Stimulated activated memory B cell treated with anti-CD40 and anti-IgM and Interleukin-4, amounts not matched to agents 10 μg/mL and 1 μg/mL and 100 μg/mL, for 72 hours (primary cell): ENCODE data around the gene KCNAB2.

Experiments used
- ATAC-seq: fragments of 150-1000 bp; cut with Tn5 transposase; 2 replicates; pipeline ENCODE4 v1.10.0; 2021
- H3K27ac Mint-ChIP-seq: one replicate; pipeline ENCODE4 v1.8.0; 2022; ENCODE audit warnings: mild to moderate bottlenecking, mixed read lengths
- H3K27me3 Mint-ChIP-seq: one replicate; pipeline ENCODE4 v1.8.0; 2022; ENCODE audit warnings: mixed read lengths
- H3K36me3 Mint-ChIP-seq: one replicate; pipeline ENCODE4 v1.8.0; 2022; ENCODE audit warnings: mixed read lengths
- H3K4me1 Mint-ChIP-seq: one replicate; pipeline ENCODE4 v1.8.0; 2022; ENCODE audit warnings: mixed read lengths
- H3K4me3 Mint-ChIP-seq: one replicate; pipeline ENCODE4 v1.8.0; 2022; ENCODE audit warnings: mild to moderate bottlenecking, moderate library complexity, mixed read lengths
- H3K9me3 Mint-ChIP-seq: one replicate; pipeline ENCODE4 v1.8.0; 2022; ENCODE audit warnings: mixed read lengths

The KCNAB2 gene

GRCh38 chr1:6045561-6045960 lies at the start of gene KCNAB2:
KCNAB2 (plus strand) TSS chr1:6045888; CDS start chr1:6051537, 5,649 bp downstream.
- no peak for ATAC-seq
- Mint-ChIP-seq H3K4me1 (peaks cover 12% of the 10 kb centered on the region), H3K27ac (no peak within 1 kb of the TSS), H3K4me3 (no peak within 1 kb of the TSS), H3K9me3 (no peaks in the 10 kb centered on the region), H3K27me3 (no peaks in the 10 kb centered on the region), H3K36me3 (peaks cover 61% of the 10 kb centered on the region)

GRCh38 chr1:5996641-5997270 lies 48.9 kb upstream of the KCNAB2 start:
- Mint-ChIP-seq H3K4me1 (peaks cover 37% of the 10 kb centered on the region), H3K9me3 (no peaks in the 10 kb centered on the region), H3K27ac (no peak overlapping the region), H3K36me3 (no peaks in the 10 kb centered on the region), H3K4me3 (no peak overlapping the region), H3K27me3 (no peaks in the 10 kb centered on the region)
- no peak for ATAC-seq

- H3K27ac Mint-ChIP-seq, result no peak overlapping the region
- no peaks in the 10 kb centered on the region for H3K36me3 Mint-ChIP-seq
- H3K9me3 Mint-ChIP-seq, result no peaks in the 10 kb centered on the region
- ATAC-seq, result no peak
- peaks cover 37% of the 10 kb centered on the region for H3K4me1 Mint-ChIP-seq
- H3K4me3 Mint-ChIP-seq, result no peak overlapping the region
- no peaks in the 10 kb centered on the region for H3K27me3 Mint-ChIP-seq
Observed at GRCh38 chr1:5997316-5997715, 48.4 kb upstream of the KCNAB2 start.

GRCh38 chr1:5998051-5998905 lies 47.4 kb upstream of the KCNAB2 start:
- Mint-ChIP-seq H3K9me3 (no peaks in the 10 kb centered on the region), H3K27ac (no peak overlapping the region), H3K4me3 (no peak overlapping the region), H3K27me3 (no peaks in the 10 kb centered on the region), H3K36me3 (peaks cover 2% of the 10 kb centered on the region), H3K4me1 (peaks cover 33% of the 10 kb centered on the region)
- no peak for ATAC-seq

- H3K27ac Mint-ChIP-seq, result no peak overlapping the region
- no peak overlapping the region for H3K4me3 Mint-ChIP-seq
- H3K4me1 Mint-ChIP-seq, result peaks cover 27% of the 10 kb centered on the region
- no peaks in the 10 kb centered on the region for H3K27me3 Mint-ChIP-seq
- no peaks in the 10 kb centered on the region for H3K9me3 Mint-ChIP-seq
- ATAC-seq, result no peak
- peaks cover 6% of the 10 kb centered on the region for H3K36me3 Mint-ChIP-seq
Observed at GRCh38 chr1:5998906-5999301, 46.8 kb upstream of the KCNAB2 start.

GRCh38 chr1:5999711-6000443 lies 45.8 kb upstream of the KCNAB2 start:
- Mint-ChIP-seq H3K4me3 (no peak overlapping the region), H3K4me1 (peaks cover 17% of the 10 kb centered on the region), H3K9me3 (no peaks in the 10 kb centered on the region), H3K27me3 (no peaks in the 10 kb centered on the region), H3K27ac (no peak overlapping the region), H3K36me3 (peaks cover 6% of the 10 kb centered on the region)
- no peak for ATAC-seq

GRCh38 chr1:6000444-6001288 lies 45.0 kb upstream of the KCNAB2 start:
- no peak for ATAC-seq
- Mint-ChIP-seq H3K27ac (no peak overlapping the region), H3K36me3 (peaks cover 6% of the 10 kb centered on the region), H3K4me3 (no peak overlapping the region), H3K27me3 (no peaks in the 10 kb centered on the region), H3K4me1 (peaks cover 12% of the 10 kb centered on the region), H3K9me3 (no peaks in the 10 kb centered on the region)

- Mint-ChIP-seq H3K4me3 (no peak overlapping the region), H3K4me1 (peaks cover 12% of the 10 kb centered on the region), H3K36me3 (peaks cover 6% of the 10 kb centered on the region), H3K9me3 (no peaks in the 10 kb centered on the region), H3K27me3 (no peaks in the 10 kb centered on the region), H3K27ac (no peak overlapping the region)
- ATAC-seq, result no peak
Observed at GRCh38 chr1:6001992-6002576, 43.6 kb upstream of the KCNAB2 start.

GRCh38 chr1:6002714-6003501 lies 42.8 kb upstream of the KCNAB2 start:
- H3K4me1 Mint-ChIP-seq, result peaks cover 9% of the 10 kb centered on the region
- no peaks in the 10 kb centered on the region for H3K27me3 Mint-ChIP-seq
- H3K36me3 Mint-ChIP-seq, result peaks cover 6% of the 10 kb centered on the region
- no peaks in the 10 kb centered on the region for H3K9me3 Mint-ChIP-seq
- no peak overlapping the region for H3K4me3 Mint-ChIP-seq
- no peak overlapping the region for H3K27ac Mint-ChIP-seq
- no peak for ATAC-seq

- Mint-ChIP-seq H3K4me3 (no peak overlapping the region), H3K27me3 (no peaks in the 10 kb centered on the region), H3K36me3 (peaks cover 6% of the 10 kb centered on the region), H3K27ac (no peak overlapping the region), H3K9me3 (no peaks in the 10 kb centered on the region), H3K4me1 (no peaks in the 10 kb centered on the region)
- ATAC-seq, result no peak
Observed at GRCh38 chr1:6003568-6004411, 41.9 kb upstream of the KCNAB2 start.

GRCh38 chr1:6004412-6005123 lies 41.1 kb upstream of the KCNAB2 start:
- Mint-ChIP-seq H3K27me3 (no peaks in the 10 kb centered on the region), H3K9me3 (no peaks in the 10 kb centered on the region), H3K36me3 (peaks cover 6% of the 10 kb centered on the region), H3K4me3 (no peak overlapping the region), H3K27ac (no peak overlapping the region), H3K4me1 (no peaks in the 10 kb centered on the region)
- ATAC-seq, result no peak

GRCh38 chr1:6005276-6005917 lies 40.3 kb upstream of the KCNAB2 start:
- Mint-ChIP-seq H3K36me3 (peaks cover 6% of the 10 kb centered on the region), H3K27ac (no peak overlapping the region), H3K4me1 (no peaks in the 10 kb centered on the region), H3K27me3 (no peaks in the 10 kb centered on the region), H3K4me3 (no peak overlapping the region), H3K9me3 (no peaks in the 10 kb centered on the region)
- ATAC-seq, result peak; percentile 17
